Smooth muscle cell (in vitro differentiated cells): ENCODE data around the gene ACSL5. TPM values are rescaled to one million over a fixed set of nuclear protein-coding genes. Genes with fewer than 3 reads are reported as not detected.

Experiments
- DNase-seq: peaks from one replicate; lab custom pipeline; 2025; ENCODE audit not compliant: unreplicated experiment; lab: John Stamatoyannopoulos, UW
- H2AFZ ChIP-seq: fragments of 200-600 bp; sonication (generic); 2 replicates; pipeline ENCODE4 v1.6.0; 2016; ENCODE audit warnings: antibody characterized with exemption, low read depth, mild to moderate bottlenecking
- H3F3A ChIP-seq: fragments of 200-600 bp; sonication (generic); 2 replicates; pipeline ENCODE4 v1.6.0; 2017; ENCODE audit warnings: antibody characterized with exemption, low read depth
- H3K27ac ChIP-seq: fragments of 200-600 bp; sonication (generic); 2 replicates; pipeline ENCODE4 v1.5.1; 2016; ENCODE audit warnings: low read depth, mild to moderate bottlenecking
- H3K27me3 ChIP-seq: fragments of 200-600 bp; sonication (generic); 2 replicates; pipeline ENCODE4 v1.6.1; 2016; ENCODE audit warnings: low read depth, mild to moderate bottlenecking
- H3K36me3 ChIP-seq: fragments of 200-600 bp; sonication (generic); 2 replicates; pipeline ENCODE4 v1.5.1; 2016; ENCODE audit warnings: low read depth
- H3K4me1 ChIP-seq: fragments of 200-600 bp; sonication (generic); 2 replicates; pipeline ENCODE4 v1.5.1; 2016; ENCODE audit warnings: low read depth
- H3K4me2 ChIP-seq: fragments of 200-600 bp; sonication (generic); 2 replicates; pipeline ENCODE4 v1.6.0; 2016; ENCODE audit warnings: mild to moderate bottlenecking
- H3K4me3 ChIP-seq: fragments of 200-600 bp; sonication (generic); 2 replicates; pipeline ENCODE4 v1.5.1; 2016; ENCODE audit warnings: mild to moderate bottlenecking
- H3K79me2 ChIP-seq: fragments of 200-600 bp; sonication (generic); 2 replicates; pipeline ENCODE4 v1.6.0; 2016; ENCODE audit warnings: low read depth, mild to moderate bottlenecking
- H3K9ac ChIP-seq: fragments of 200-600 bp; sonication (generic); 2 replicates; pipeline ENCODE4 v1.6.0; 2016; ENCODE audit warnings: low read depth
- H3K9me3 ChIP-seq: fragments of 200-600 bp; sonication (generic); replicated peaks from 2 replicates; pipeline ENCODE4 v1.5.1; 2016; ENCODE audit warnings: low read depth
- H4K20me1 ChIP-seq: fragments of 200-600 bp; sonication (generic); 2 replicates; pipeline ENCODE4 v1.6.0; 2016; ENCODE audit warnings: low read depth
- WGBS: methylation state at CpG from one replicate; pipeline ENCODE4 v1.1.7; 2016; ENCODE audit warnings: low lambda C conversion rate; 5-methylcytosine and 5-hydroxymethylcytosine counted together
- polyA plus RNA-seq: library from polyadenylated mRNA; unstranded; fragments of >200 nt; fragmentation: Nextera tagmentation; extraction: Ambion mirVana; gene quantifications from 2 replicates; pipeline ENCODE4 v1.2.1, GENCODE V29; 2016
- total RNA-seq: library from RNA; depleted of rRNA; stranded (reverse); fragments of >200 nt; gene quantifications from 2 replicates; pipeline ENCODE4 v1.2.3, GENCODE V29; 2014
- TF ChIP-seq, protein P1 (sequence below): fragments of 200-600 bp; sonication (generic); IDR thresholded peaks from 2 replicates; pipeline ENCODE4 v1.5.1; 2017; ENCODE audit warnings: borderline replicate concordance, mild to moderate bottlenecking, antibody characterized with exemption; ENCODE audit not compliant: insufficient read depth, poor library complexity, severe bottlenecking

The ACSL5 gene
- total and polyA plus RNA-seq, 2 experiments from 2014 or later, result 0.61 TPM; not detected in 1

DNA sequence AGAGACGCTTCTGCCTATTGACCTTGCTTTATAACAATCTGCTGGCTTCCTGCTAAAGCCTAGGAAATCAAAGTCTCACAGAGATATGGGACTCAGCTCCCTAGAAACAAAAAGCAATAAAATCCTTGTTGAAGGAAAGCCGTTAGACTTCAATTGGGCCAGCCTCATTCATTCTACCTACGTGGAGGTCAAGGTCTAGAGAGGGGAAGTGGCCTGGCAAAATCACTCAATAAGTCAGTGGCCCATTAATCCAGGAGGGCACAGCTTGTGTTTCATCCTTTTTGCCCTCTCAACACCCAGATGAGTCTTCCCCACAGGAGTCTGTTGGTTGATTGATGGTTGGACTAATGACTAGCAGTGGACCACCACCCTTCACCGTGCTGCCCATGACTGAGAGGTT lies 40.5 kb upstream of the ACSL5 start:
- Histone ChIP-seq H3K79me2 (no peaks in the 10 kb centered on the region), H3K9ac (no peak overlapping the region), H3K36me3 (no peaks in the 10 kb centered on the region), H3K27me3 (no peaks in the 10 kb centered on the region), H3K4me3 (no peak overlapping the region), H3K27ac (no peak overlapping the region), H3K9me3 (no peaks in the 10 kb centered on the region), H3K4me1 (no peaks in the 10 kb centered on the region), H3F3A (no peaks in the 10 kb centered on the region), H4K20me1 (no peaks in the 10 kb centered on the region), H3K4me2 (no peak overlapping the region), H2AFZ (no peak overlapping the region)
- TF ChIP-seq, protein P1, sequence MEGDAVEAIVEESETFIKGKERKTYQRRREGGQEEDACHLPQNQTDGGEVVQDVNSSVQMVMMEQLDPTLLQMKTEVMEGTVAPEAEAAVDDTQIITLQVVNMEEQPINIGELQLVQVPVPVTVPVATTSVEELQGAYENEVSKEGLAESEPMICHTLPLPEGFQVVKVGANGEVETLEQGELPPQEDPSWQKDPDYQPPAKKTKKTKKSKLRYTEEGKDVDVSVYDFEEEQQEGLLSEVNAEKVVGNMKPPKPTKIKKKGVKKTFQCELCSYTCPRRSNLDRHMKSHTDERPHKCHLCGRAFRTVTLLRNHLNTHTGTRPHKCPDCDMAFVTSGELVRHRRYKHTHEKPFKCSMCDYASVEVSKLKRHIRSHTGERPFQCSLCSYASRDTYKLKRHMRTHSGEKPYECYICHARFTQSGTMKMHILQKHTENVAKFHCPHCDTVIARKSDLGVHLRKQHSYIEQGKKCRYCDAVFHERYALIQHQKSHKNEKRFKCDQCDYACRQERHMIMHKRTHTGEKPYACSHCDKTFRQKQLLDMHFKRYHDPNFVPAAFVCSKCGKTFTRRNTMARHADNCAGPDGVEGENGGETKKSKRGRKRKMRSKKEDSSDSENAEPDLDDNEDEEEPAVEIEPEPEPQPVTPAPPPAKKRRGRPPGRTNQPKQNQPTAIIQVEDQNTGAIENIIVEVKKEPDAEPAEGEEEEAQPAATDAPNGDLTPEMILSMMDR, result no peak
- DNase-seq, result no peak
- 78% methylated on average over 4 of the region's 4 CpGs for WGBS

DNA sequence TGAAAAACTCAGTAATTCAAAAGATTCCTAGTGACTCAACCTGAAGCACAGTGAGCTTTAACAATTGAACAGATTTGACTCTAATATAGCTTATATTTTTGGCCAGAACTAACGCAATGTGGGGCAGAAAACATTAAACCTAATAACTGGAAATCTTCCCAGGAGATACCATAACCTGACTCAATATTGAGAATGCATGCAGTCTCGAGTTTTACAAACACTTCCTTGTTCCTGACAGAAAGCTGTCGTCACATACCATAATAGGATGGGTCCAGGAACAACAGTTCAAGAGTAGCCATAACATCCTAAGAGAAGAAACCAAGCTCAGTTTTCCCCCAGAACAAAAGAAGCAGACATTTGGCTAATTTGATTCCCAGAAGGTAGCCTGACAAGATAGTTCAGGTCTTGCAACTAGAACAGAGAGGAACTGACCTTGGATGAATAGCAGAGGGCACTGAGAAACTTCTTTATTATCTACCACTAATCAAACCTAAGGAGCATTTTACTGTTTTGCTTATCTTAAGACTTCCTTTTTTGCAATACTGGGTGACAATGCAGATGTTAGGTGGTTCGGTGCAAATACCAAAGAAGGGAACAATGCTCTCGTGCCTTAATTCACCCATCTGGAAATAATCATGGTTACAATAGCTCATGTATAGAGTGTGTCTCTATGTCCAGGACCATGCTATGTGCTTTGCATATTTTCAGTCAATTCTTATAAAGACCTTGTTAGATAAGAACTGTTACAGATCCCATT lies 38.6 kb upstream of the ACSL5 start:
- no peak overlapping the region for H3K27ac ChIP-seq
- H3K27me3 ChIP-seq, result no peaks in the 10 kb centered on the region
- H3K79me2 ChIP-seq, result no peaks in the 10 kb centered on the region
- no peaks in the 10 kb centered on the region for H3F3A ChIP-seq
- TF ChIP-seq, protein P1, result no peak
- H3K4me2 ChIP-seq, result no peak overlapping the region
- H2AFZ ChIP-seq, result no peak overlapping the region
- H3K36me3 ChIP-seq, result no peaks in the 10 kb centered on the region
- H3K4me1 ChIP-seq, result no peaks in the 10 kb centered on the region
- no peaks in the 10 kb centered on the region for H4K20me1 ChIP-seq
- no peak for DNase-seq
- H3K9ac ChIP-seq, result no peak overlapping the region
- H3K9me3 ChIP-seq, result no peaks in the 10 kb centered on the region
- 79% methylated on average over 5 of the region's 5 CpGs for WGBS
- H3K4me3 ChIP-seq, result no peak overlapping the region

DNA sequence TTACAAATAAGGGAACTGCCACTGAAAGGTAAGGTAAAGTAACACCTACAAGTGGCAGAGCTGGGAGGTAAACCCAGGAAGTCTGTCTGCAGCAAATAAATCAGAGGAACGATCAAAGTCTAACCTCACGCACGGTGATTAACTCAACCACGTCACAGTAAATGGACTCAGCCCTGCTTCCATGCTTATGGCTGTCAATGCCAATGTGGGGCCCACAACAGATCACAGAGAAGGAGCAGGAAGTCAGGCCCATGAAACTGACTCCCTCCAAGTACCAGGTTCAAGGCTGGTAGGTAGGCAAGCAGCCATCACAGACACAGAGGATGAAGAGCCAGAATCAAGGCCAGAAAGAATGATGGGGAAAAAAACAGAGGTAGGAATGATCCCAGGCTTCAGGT lies 38.0 kb upstream of the ACSL5 start:
- Histone ChIP-seq H3K27ac (no peak overlapping the region), H4K20me1 (no peaks in the 10 kb centered on the region)

More for the DNA sequence above, 38.0 kb upstream of the ACSL5 start:
- Histone ChIP-seq H3K9me3 (no peaks in the 10 kb centered on the region), H3K79me2 (no peaks in the 10 kb centered on the region), H3K4me3 (no peak overlapping the region), H3K4me1 (no peaks in the 10 kb centered on the region), H3F3A (no peaks in the 10 kb centered on the region), H3K4me2 (no peak overlapping the region), H3K9ac (no peak overlapping the region), H2AFZ (no peak overlapping the region), H3K36me3 (no peaks in the 10 kb centered on the region), H3K27me3 (no peaks in the 10 kb centered on the region)
- no peak for DNase-seq
- WGBS, result 84% methylated on average over 4 of the region's 4 CpGs
- TF ChIP-seq, protein P1, result no peak
